Measurements from ENCODE around the gene LHFPL3.
"Not testable (repeated sequence)": the region's sequence is repeated elsewhere in the genome, so short reads cannot be mapped to it uniquely, and the experiment has no call there.

Gene LHFPL3

DNA sequence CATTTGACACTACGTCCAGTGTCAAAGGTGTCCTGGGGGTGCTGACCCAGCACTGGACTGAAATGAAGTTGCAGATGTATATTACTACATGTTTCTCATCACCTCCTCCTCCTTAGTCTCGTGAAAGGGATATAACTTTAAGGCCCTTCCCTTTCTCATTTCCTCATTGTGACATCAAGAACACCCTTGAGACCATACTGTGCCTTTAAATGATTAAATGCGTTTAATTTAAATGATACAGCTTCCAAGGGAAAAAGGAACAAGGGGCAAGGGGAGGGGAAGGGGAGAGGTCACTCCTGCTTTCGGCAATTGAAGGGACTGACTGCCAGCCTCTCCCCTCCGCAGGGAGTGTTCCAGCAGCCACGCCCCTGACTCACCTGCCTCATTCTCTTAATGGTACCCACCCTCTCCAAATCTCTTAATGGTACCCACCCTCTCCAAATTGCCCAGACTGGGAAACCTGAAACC lies 605.2 kb downstream of the LHFPL3 start:
- no peak for TF ChIP-seq ZNF274 (IDR thresholded peaks at IDR 0.05; ENCODE audit: low read depth, low read length)
- H3K4me3 ChIP-seq (ENCODE audit: low read length), result no peak overlapping the region

GRCh38 chr7:104934665-104935064 lies 606.3 kb downstream of the LHFPL3 start:
- TF ChIP-seq ZNF274 (IDR thresholded peaks at IDR 0.05; ENCODE audit: low read depth, low read length), result no peak
- no peak overlapping the region for H3K4me3 ChIP-seq (ENCODE audit: low read length)

DNA sequence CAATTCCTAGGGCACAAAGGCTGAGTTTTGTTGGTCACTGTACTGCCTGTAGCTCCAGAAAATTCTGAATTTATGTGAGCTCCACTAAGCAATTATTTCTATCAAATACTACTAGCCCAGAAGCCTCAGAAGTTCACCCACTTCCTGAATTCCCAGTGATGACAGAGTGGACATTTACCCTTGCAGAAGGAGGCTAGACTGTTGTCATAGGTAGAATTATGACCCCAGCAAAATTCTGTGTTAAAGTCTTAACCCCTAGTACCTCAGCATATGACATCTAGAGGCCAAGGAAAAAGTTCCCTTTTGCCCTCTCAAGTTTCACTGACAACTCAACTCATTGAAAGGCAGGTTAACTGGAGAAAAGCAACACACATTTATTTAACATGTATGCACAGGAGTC lies 606.9 kb downstream of the LHFPL3 start:
- H3K4me3 ChIP-seq (ENCODE audit: low read length), result no peak overlapping the region
- no peak for TF ChIP-seq ZNF274 (IDR thresholded peaks at IDR 0.05; ENCODE audit: low read depth, low read length)

- TF ChIP-seq ZNF274 (IDR thresholded peaks at IDR 0.05; ENCODE audit: low read depth, low read length), result no peak
- no peak overlapping the region for H3K4me3 ChIP-seq (ENCODE audit: low read length)
Observed at GRCh38 chr7:104936546-104936945, 608.1 kb downstream of the LHFPL3 start.

GRCh38 chr7:104937489-104937888 lies 609.1 kb downstream of the LHFPL3 start:
- not testable (repeated sequence) for H3K4me3 ChIP-seq (ENCODE audit: low read length)

GRCh38 chr7:104938741-104939390 lies 610.5 kb downstream of the LHFPL3 start:
- no peak overlapping the region for H3K4me3 ChIP-seq (ENCODE audit: low read length)
- no peak for TF ChIP-seq ZNF274 (IDR thresholded peaks at IDR 0.05; ENCODE audit: low read depth, low read length)

- no peak for TF ChIP-seq ZNF274 (IDR thresholded peaks at IDR 0.05; ENCODE audit: low read depth, low read length)
Observed at GRCh38 chr7:104940023-104940710, 611.8 kb downstream of the LHFPL3 start.

GRCh38 chr7:104943502-104944343 lies 615.3 kb downstream of the LHFPL3 start:
- TF ChIP-seq ZNF274 (IDR thresholded peaks at IDR 0.05; ENCODE audit: low read depth, low read length), result no peak

More at GRCh38 chr7:104940023-104940710, 611.8 kb downstream of the LHFPL3 start:
- no peak overlapping the region; the same call in 1 of the 2 replicates for H3K4me3 ChIP-seq (ENCODE audit: low read length)

GRCh38 chr7:104945599-104945956 lies 617.2 kb downstream of the LHFPL3 start:
- no peak for TF ChIP-seq ZNF274 (IDR thresholded peaks at IDR 0.05; ENCODE audit: low read depth, low read length)
- no peak overlapping the region; the same call in 1 of the 2 replicates for H3K4me3 ChIP-seq (ENCODE audit: low read length)

More at GRCh38 chr7:104943502-104944343, 615.3 kb downstream of the LHFPL3 start:
- H3K4me3 ChIP-seq (ENCODE audit: low read length), result peak overlapping the region; percentile 6; the same call in 1 of the 2 replicates

- no peak overlapping the region for H3K4me3 ChIP-seq (ENCODE audit: low read length)
- no peak for TF ChIP-seq ZNF274 (IDR thresholded peaks at IDR 0.05; ENCODE audit: low read depth, low read length)
Observed at GRCh38 chr7:104946338-104946737, 617.9 kb downstream of the LHFPL3 start.

- H3K4me3 ChIP-seq (ENCODE audit: low read length), result no peak overlapping the region
- TF ChIP-seq ZNF274 (IDR thresholded peaks at IDR 0.05; ENCODE audit: low read depth, low read length), result no peak
Observed at GRCh38 chr7:104950006-104950405, 621.6 kb downstream of the LHFPL3 start.

DNA sequence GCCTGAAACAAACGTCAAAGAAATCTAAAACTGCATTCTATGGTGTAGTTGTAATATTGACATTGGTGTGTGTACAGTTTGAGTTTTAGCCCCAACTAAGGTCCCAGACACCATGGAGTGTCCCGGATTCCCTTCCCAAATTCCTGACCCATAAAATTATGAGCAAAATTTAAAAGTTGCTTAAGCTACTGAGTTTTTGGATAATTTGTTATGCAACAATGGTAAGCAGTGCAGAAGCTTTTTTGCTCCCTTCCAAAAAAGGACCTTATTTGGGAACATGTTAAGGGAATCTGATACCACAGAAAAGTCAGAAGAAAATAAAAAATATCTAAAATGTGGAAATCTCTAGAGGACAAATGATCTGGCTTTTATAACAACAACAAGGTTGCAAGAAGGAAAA lies 622.4 kb downstream of the LHFPL3 start:
- no peak overlapping the region for H3K4me3 ChIP-seq (ENCODE audit: low read length)

GRCh38 chr7:104951546-104951945 lies 623.1 kb downstream of the LHFPL3 start:
- TF ChIP-seq ZNF274 (IDR thresholded peaks at IDR 0.05; ENCODE audit: low read depth, low read length), result no peak
- no peak overlapping the region for H3K4me3 ChIP-seq (ENCODE audit: low read length)

More for the DNA sequence above, 622.4 kb downstream of the LHFPL3 start:
- TF ChIP-seq ZNF274 (IDR thresholded peaks at IDR 0.05; ENCODE audit: low read depth, low read length), result no peak

DNA sequence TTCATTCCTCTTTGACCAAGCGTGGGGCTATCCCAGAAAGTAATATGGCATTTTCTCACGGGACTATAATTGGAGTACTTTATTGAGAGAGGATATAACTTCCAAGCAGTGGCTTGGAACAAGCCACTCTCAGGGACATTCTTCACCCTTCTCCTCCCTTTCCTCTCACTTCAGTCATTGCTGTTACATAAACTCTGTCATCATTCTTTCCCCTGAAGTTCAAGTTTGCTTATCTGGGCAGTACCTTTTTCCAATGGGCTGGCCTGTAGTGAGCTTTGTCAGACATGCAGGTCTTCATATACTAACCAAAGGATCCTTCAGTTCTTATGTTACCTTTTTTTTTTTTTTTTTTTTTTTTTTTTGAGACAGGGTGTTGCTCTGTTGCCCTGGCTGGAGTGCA lies 626.9 kb downstream of the LHFPL3 start:
- no peak for TF ChIP-seq ZNF274 (IDR thresholded peaks at IDR 0.05; ENCODE audit: low read depth, low read length)
- H3K4me3 ChIP-seq (ENCODE audit: low read length), result no peak overlapping the region
